Cerebellar nuclear complex (tissue), 1 donor: ENCODE data around the gene ANKRD28.
"Not testable (repeated sequence)": the region's sequence is repeated elsewhere in the genome, so short reads cannot be mapped to it uniquely, and the experiment has no call there.

Source experiments
- DNase-seq, 2 experiments: peaks; one replicate each; lab custom pipeline; 2025; lab: John Stamatoyannopoulos, UW

Gene ANKRD28

GRCh38 chr3:15635121-15635661 lies 162.6 kb downstream of the ANKRD28 start:
- no peak for DNase-seq

DNA sequence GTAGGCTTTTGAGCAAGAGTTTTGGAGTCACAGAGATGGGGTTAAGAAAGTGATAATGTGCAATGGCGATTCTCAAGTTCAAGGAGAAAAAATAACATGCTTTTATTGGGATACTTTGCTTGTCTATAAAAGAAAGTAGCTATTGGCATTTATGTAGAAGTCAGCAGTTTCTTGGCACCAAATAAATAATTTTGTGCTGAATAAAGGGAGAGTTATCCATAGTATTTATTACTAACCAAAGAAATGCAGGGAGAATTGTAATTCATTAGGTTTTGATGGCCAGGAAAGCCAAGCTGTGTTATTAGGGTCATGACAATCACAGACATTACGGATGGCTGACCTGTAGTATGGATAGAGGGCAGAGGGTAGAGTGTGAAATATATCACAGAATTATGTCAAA lies 163.1 kb downstream of the ANKRD28 start:
- DNase-seq, result no peak

GRCh38 chr3:15633766-15634598 lies 163.8 kb downstream of the ANKRD28 start:
- peak; percentile 70 to 88 for DNase-seq

DNA sequence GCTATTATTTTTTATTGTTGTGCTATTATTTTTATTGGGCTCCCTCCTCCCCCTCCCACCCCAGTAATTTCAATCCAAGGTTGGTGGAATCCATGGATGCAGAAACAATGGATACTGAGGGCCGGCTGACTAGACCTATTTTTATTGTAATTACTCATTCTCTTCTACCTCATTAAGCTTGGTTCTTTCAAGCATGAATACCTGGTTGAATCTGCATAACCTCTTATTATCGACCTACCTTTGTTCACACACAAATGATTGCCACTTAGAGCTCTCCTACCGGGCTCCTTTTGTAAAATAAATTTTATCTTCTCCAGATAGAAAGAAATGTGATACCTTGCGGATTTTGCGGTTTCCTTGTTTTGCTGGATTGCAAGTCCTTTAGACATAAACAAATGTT lies 164.6 kb downstream of the ANKRD28 start:
- DNase-seq, result peak; percentile 71 to 80

GRCh38 chr3:15632212-15632580 lies 165.6 kb downstream of the ANKRD28 start:
- DNase-seq, result no peak

DNA sequence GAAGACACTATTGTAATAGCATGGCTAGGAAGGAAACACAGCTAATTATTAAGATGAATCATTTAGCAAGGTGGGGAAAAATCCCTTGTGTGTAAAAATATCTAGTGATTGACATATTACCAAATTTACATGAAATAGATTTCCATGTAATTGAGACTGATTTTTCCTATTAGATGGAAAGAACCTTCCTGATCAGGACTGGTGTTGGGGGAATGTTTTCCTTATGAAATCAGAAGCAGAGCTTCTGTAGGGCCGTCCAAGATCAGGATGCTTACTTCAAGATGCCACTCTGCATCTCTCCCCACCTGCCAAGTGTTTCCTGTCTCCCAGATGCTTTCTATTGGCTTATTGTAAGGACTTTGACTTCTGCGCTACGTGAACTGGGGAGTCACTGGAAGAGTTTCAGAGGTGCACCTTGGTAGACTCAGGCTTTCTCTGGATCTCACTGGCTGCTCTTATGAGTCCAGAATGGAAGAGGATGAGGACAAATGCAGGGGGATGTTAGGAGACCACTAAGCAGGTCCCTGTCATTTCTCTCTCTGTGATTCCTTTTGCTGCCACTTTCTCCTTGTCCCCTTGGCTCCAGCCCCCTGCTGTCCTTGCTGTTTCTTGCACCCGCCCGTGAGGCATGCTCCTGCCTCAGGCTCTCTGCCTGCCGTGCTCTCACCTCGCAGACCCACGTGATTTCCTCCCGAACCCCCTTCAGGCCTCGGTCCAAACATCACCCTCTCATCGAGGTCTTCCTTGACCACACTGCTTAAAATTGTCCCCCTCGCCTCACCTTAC lies 166.2 kb downstream of the ANKRD28 start:
- no peak for DNase-seq

DNA sequence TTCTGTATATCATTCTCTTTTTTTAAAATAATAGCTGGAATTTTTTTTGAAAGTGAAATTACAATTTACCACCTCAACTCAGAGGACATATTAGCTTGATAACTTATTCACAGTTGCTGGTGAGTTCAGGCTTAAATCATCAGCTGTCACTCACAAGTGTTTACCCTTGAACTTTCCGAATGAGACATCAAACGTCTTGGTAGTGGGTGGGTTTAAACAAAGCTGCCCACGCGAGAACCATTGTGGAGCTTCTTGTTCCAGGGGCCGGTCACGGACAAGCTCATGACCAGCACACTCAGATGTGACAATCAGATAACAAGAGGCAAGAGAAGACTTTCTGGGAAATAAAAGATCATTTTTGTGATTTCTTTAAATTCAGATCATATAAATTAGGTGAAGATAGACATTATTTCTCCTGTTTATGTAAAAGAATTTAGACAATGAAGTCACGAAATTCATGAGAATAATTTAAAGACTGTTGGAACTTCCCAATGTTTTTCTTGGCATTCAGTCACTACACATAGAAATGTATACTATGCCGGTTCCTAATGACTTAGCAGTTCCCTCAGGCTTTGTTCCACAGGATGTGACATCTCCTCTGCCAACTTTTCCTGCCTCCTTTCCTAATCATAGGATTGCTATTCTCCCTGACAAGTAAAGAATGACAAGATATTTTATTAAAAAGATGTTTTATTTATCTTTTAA lies 167.0 kb downstream of the ANKRD28 start:
- DNase-seq, result no peak

- peak in 1 of 2 experiments; percentile 87 for DNase-seq
Measured at GRCh38 chr3:15629860-15630597, 167.8 kb downstream of the ANKRD28 start.

- no peak for DNase-seq
Measured at GRCh38 chr3:15628967-15629366, 168.8 kb downstream of the ANKRD28 start.

DNA sequence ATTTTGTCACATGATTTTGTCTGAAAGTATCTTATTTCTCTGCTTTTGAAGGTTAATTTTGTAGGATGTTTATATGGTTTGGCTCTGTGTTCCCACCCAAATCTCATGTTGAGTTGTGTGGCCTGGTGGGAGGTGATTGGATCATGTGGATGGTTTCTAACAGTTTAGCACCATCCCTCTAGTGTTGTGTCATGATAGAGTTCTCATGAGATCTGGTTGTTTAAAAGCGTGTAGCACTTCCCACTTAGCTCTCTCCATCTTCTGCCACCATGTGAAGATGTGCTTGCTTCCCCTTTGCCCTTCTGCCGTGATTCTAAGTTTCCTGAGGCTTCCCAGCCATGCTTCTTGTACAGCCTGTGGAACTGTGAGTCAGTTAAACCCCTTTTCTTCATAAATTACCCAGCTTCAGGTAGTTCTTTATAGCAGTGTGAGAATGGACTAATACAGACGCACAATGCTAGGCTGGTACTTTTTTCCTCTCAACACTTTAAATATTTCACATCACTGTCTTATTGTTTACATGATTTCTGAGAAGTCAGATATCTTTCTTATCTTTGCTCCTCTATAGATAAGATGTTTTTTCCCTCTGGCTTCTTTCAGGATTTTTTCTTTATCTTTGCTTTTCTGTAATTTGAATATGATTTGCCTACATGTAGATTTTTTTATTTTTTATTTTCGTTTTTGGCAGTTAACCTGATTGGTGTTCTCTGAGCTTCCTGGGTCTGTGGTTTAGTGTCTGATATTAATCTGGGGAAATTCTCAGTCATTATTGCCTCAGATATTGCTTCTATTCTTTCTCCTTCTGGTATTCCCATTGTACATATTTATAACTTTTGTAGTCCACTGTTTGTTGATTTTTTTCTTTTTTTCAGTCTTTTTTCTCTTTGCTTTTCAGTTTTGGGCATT lies 174.0 kb downstream of the ANKRD28 start:
- no peak for DNase-seq

- DNase-seq, result not testable (repeated sequence)
Measured at GRCh38 chr3:15619659-15620464, 177.9 kb downstream of the ANKRD28 start.
